Transverse colon (tissue), 4 donors: Measurements from ENCODE around the gene CCNL2. TPM values are rescaled to one million over a fixed set of nuclear protein-coding genes. Genes with fewer than 3 reads are reported as not detected.

ENCODE experiments used
- DNase-seq: peaks from one replicate; pipeline ENCODE4 v3.0.0-alpha.2; 2019
- H3K27ac ChIP-seq, 4 donors: fragments of 200-600 bp; sonication (generic); 2 replicates each; pipeline ENCODE4 v1.5.1; 2016 to 2018; ENCODE audit warnings: inconsistent platforms in 4 of 4
- H3K27me3 ChIP-seq: fragments of 200-600 bp; sonication (generic); 2 replicates; pipeline ENCODE4 v1.5.1; 2017; ENCODE audit warnings: inconsistent platforms
- H3K36me3 ChIP-seq, 4 donors: fragments of 200-600 bp; sonication (generic); 2 replicates each; pipeline ENCODE4 v1.5.1; 2017 to 2019; ENCODE audit warnings: inconsistent platforms in 4 of 4
- H3K4me1 ChIP-seq, 4 donors: fragments of 200-600 bp; sonication (generic); 2 replicates each; pipeline ENCODE4 v1.5.1; 2017 to 2020; ENCODE audit warnings: inconsistent platforms in 4 of 4
- H3K4me3 ChIP-seq, 4 donors: fragments of 200-600 bp; sonication (generic); 1 replicate in 1 of 4; 2 replicates in 3 of 4; pipeline versions ENCODE4 v1.5.1 to v1.6.1; 2017 to 2019; ENCODE audit warnings: inconsistent platforms in 4 of 4
- H3K9me3 ChIP-seq, 2 donors: fragments of 200-600 bp; sonication (generic); 2 replicates each; pipeline ENCODE4 v1.5.1; 2017 to 2019; ENCODE audit warnings: inconsistent platforms in 2 of 2
- EP300 ChIP-seq: sonication (generic); formaldehyde crosslinking; IDR thresholded peaks from one replicate; pipeline ENCODE4 v1.6.1; 2017; ENCODE audit warnings: antibody characterized with exemption, low read depth
- POLR2A ChIP-seq: fragments of 450-650 bp; IDR thresholded peaks from one replicate; pipeline ENCODE4 v1.6.1; 2016; ENCODE audit warnings: antibody characterized with exemption, mild to moderate bottlenecking, moderate library complexity
- POLR2AphosphoS5 ChIP-seq, 3 donors: sonication (generic); formaldehyde crosslinking; IDR thresholded peaks; one replicate each; pipeline ENCODE4 v1.6.1; 2016; ENCODE audit warnings: antibody characterized with exemption in 3 of 3
- WGBS, 2 donors: methylation state at CpG; one replicate each; pipeline ENCODE4 v1.1.5; 2018; ENCODE audit warnings: low coverage in 1 of 2; 5-methylcytosine and 5-hydroxymethylcytosine counted together
- in situ Hi-C, 4 donors: fragments of 200-750 bp; cut with MboI; loops; one replicate each; pipeline versions ENCODE4 v1.15.0 to v1.15.1; 2017; ENCODE audit warnings: low sequenced_read_pairs in 3 of 4, low pct_ligation_motif_present in 1 of 4, low pct_unique_long_range_greater_than_20kb in 1 of 4
- intact Hi-C: fragments of 100-400 bp; cut with DNase I; formaldehyde crosslinking; loops from one replicate; pipeline ENCODE4 v1.15.1; 2023; ENCODE audit warnings: low total_unique reads
- total RNA-seq, 4 donors: library from RNA; depleted of rRNA; stranded (reverse); fragments of >200 nt; gene quantifications; one replicate each; pipeline ENCODE4 v1.1.0, GENCODE V29; 2016
- TF ChIP-seq, protein P1 (sequence below), 5 experiments: fragments of 200-600 bp in 3 of 5; fragments of 450-650 bp in 2 of 5; sonication (generic) in 3 of 5; IDR thresholded peaks; 1 replicate in 2 of 5; 2 replicates in 3 of 5; pipeline ENCODE4 v1.5.1; 2016 to 2017; ENCODE audit warnings: antibody characterized with exemption in 5 of 5, inconsistent platforms in 3 of 5, mild to moderate bottlenecking in 2 of 5, moderate library complexity in 1 of 5

The CCNL2 gene
- total RNA-seq, 4 donors from 2014 or later, result 169 to 657 (median 349) TPM

DNA sequence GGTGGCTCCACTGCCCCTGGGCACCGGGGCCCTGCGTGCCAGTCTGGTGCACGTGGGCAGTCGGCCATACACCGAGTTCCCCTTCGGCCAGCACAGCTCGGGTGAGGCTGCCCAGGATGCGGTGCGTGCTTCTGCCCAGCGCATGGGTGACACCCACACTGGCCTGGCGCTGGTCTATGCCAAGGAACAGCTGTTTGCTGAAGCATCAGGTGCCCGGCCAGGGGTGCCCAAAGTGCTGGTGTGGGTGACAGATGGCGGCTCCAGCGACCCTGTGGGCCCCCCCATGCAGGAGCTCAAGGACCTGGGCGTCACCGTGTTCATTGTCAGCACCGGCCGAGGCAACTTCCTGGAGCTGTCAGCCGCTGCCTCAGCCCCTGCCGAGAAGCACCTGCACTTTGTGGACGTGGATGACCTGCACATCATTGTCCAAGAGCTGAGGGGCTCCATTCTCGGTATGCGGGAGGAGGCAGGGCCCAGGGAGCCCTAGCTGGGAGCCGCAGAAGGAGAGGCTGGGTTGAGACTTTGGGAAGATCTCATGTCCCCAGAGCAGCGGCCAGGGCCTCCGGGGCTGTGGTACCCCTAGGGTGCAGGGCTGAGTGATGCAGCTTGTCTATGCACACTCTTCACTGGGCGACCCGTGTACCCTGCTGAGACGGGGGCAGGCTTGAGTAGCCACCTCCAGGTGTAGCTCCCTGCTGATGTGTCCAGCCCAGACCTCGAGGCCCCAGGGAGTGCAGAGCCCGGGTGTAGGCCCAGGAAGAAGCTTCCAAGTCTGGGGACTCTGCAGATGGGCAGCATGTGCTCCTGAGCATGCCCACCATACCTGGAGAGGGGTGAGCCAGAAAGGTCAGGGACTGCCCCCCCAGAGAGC is 38.1 kb upstream of the CCNL2 start:
- H3K27ac ChIP-seq, result peak overlapping the region; percentile 49 to 96 (median 74)
- in situ Hi-C loops (no loop called here), intact Hi-C loops (loop anchor here (5.0 kb wide), 1 partner anchor 35 kb away; no protein-coding TSS in a partner anchor)
- H3K4me1 ChIP-seq, result peaks cover 54 to 74% (median 72%) of the 10 kb centered on the region in 4 donors
- H3K9me3 ChIP-seq, result no peaks in the 10 kb centered on the region
- DNase-seq, result no peak
- TF ChIP-seq, protein P1, sequence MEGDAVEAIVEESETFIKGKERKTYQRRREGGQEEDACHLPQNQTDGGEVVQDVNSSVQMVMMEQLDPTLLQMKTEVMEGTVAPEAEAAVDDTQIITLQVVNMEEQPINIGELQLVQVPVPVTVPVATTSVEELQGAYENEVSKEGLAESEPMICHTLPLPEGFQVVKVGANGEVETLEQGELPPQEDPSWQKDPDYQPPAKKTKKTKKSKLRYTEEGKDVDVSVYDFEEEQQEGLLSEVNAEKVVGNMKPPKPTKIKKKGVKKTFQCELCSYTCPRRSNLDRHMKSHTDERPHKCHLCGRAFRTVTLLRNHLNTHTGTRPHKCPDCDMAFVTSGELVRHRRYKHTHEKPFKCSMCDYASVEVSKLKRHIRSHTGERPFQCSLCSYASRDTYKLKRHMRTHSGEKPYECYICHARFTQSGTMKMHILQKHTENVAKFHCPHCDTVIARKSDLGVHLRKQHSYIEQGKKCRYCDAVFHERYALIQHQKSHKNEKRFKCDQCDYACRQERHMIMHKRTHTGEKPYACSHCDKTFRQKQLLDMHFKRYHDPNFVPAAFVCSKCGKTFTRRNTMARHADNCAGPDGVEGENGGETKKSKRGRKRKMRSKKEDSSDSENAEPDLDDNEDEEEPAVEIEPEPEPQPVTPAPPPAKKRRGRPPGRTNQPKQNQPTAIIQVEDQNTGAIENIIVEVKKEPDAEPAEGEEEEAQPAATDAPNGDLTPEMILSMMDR (IDR thresholded peaks at IDR 0.05), result no peak
- TF ChIP-seq POLR2A, result no peak
- H3K4me3 ChIP-seq, result peak overlapping the region in 2 of 4 donors; percentile 54 to 56
- WGBS, 2 donors, result 69% methylated on average over 30 of the region's 31 CpGs; no CpG with 5 or more reads in 1 of the 2 donors
- H3K36me3 ChIP-seq, result no peaks in the 10 kb centered on the region
- no peaks in the 10 kb centered on the region for H3K27me3 ChIP-seq

DNA sequence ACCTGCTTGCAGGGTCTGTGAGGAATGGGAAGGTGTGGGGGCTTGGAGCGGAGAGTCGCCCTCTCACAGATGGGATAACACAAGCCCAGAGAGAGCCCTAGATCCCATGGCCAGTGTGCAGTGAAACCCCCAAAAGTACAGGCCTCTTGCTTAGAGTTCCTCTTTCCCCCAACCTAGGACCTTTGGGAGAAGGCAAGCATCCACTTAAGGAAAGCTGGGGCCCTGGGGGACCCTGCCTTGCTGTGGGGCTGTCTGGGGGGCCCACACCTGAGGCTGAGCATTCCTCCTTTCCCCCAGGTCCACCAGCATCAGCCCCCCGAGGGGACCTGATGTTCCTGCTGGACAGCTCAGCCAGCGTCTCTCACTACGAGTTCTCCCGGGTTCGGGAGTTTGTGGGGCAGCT is 37.5 kb upstream of the CCNL2 start:
- Histone ChIP-seq H3K4me1 (peaks cover 60 to 81% (median 78%) of the 10 kb centered on the region in 4 donors), H3K27ac (peak overlapping the region in 3 of 4 donors; percentile 88 to 96 (median 94)), H3K9me3 (no peaks in the 10 kb centered on the region), H3K36me3 (no peaks in the 10 kb centered on the region), H3K27me3 (no peaks in the 10 kb centered on the region), H3K4me3 (peak overlapping the region in 3 of 4 donors; percentile 25 to 56 (median 54))
- TF ChIP-seq POLR2A, result no peak
- no peak for TF ChIP-seq POLR2AphosphoS5 (IDR thresholded peaks at IDR 0.05)
- no peak for TF ChIP-seq EP300
- TF ChIP-seq, protein P1 (IDR thresholded peaks at IDR 0.05), result no peak
- intact Hi-C loops, result loop anchor here (5.0 kb wide), 1 partner anchor 34 kb away; no protein-coding TSS in a partner anchor
- in situ Hi-C loops, result no loop called here
- no peak for DNase-seq
- WGBS, 2 donors, result 88% methylated on average over 4 of the region's 7 CpGs; no CpG with 5 or more reads in 1 of the 2 donors

DNA sequence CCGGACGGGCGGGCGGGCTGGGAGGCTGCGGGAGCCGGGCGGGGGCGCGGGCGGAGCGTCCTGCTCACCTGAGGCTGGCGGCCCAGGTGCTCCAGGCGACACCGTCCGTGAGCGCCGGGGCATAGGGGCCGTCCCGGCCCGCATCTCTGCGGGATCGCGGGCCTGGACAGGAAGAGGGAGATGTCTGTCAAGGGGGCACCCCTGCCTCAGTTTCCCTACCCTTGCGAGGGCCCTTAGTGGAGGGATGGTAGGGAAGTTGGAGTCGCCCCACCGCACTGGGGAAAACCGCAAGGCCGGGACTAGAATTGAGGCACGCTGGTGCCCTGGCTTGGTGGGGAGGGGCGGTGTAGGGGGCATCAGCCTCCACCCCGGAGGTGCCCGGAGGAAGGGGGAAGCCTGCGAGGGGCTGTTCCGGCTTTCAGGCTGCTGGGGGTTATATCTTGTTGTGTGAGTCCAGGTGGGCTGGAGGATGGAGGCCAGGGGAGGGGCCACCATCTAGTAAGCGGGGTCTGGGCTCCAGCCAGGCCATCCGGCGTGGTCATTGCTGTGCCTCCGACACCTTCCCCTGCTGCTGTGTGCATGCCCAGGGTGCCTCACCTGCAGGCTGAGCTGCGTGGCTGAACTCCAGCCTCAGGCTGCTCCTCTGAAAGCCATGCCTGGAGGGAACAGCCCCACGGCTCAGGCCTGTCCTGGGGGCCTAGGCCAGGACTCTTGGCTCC is 36.9 kb upstream of the CCNL2 start:
- TF ChIP-seq EP300, result no peak
- TF ChIP-seq, protein P1 (IDR thresholded peaks at IDR 0.05), result no peak
- no peak for TF ChIP-seq POLR2AphosphoS5 (IDR thresholded peaks at IDR 0.05)
- no peak for TF ChIP-seq POLR2A
- Histone ChIP-seq H3K27me3 (no peaks in the 10 kb centered on the region), H3K4me1 (peaks cover 61 to 81% (median 79%) of the 10 kb centered on the region in 4 donors), H3K9me3 (no peaks in the 10 kb centered on the region), H3K27ac (peak overlapping the region; percentile 88 to 96 (median 94)), H3K4me3 (peak overlapping the region; percentile 25 to 56 (median 51)), H3K36me3 (no peaks in the 10 kb centered on the region)
- intact Hi-C loops, result loop anchor here (5.0 kb wide), 1 partner anchor 34 kb away; no protein-coding TSS in a partner anchor
- WGBS, 2 donors, result 12% methylated on average over 32 of the region's 40 CpGs; no CpG with 5 or more reads in 1 of the 2 donors
- no peak for DNase-seq
- in situ Hi-C loops, result no loop called here
